HFF-Myc (cell line): ENCODE data around the gene LAPTM5.

Experiments
- DNase-seq: peaks from one replicate; pipeline ENCODE4 v3.0.0-alpha.2; 2011; ENCODE audit warnings: low read depth; ENCODE audit errors: extremely low read depth
- H3K4me3 ChIP-seq: replicated peaks from 2 replicates; pipeline ENCODE4 v1.5.1; 2011; ENCODE audit warnings: low read depth, mild to moderate bottlenecking, control low read depth, low read length
- CTCF ChIP-seq: IDR thresholded peaks from 2 replicates; pipeline ENCODE4 v1.5.1; 2012; ENCODE audit warnings: mild to moderate bottlenecking, low read depth, low read length, control low read depth; ENCODE audit errors: missing control alignments

LAPTM5 gene

GRCh38 chr1:30786264-30786991 lies 28.9 kb upstream of the LAPTM5 start:
- H3K4me3 ChIP-seq = no peak overlapping the region
- DNase-seq = no peak
- TF ChIP-seq CTCF = no peak

GRCh38 chr1:30785714-30786113 lies 28.1 kb upstream of the LAPTM5 start:
- TF ChIP-seq CTCF = no peak
- H3K4me3 ChIP-seq = no peak overlapping the region
- no peak for DNase-seq

GRCh38 chr1:30785181-30785580 lies 27.6 kb upstream of the LAPTM5 start:
- TF ChIP-seq CTCF = no peak
- H3K4me3 ChIP-seq = no peak overlapping the region
- no peak for DNase-seq

- no peak for DNase-seq
- no peak overlapping the region for H3K4me3 ChIP-seq
- TF ChIP-seq CTCF = no peak
Observed at GRCh38 chr1:30783256-30783915, 25.8 kb upstream of the LAPTM5 start.

DNA sequence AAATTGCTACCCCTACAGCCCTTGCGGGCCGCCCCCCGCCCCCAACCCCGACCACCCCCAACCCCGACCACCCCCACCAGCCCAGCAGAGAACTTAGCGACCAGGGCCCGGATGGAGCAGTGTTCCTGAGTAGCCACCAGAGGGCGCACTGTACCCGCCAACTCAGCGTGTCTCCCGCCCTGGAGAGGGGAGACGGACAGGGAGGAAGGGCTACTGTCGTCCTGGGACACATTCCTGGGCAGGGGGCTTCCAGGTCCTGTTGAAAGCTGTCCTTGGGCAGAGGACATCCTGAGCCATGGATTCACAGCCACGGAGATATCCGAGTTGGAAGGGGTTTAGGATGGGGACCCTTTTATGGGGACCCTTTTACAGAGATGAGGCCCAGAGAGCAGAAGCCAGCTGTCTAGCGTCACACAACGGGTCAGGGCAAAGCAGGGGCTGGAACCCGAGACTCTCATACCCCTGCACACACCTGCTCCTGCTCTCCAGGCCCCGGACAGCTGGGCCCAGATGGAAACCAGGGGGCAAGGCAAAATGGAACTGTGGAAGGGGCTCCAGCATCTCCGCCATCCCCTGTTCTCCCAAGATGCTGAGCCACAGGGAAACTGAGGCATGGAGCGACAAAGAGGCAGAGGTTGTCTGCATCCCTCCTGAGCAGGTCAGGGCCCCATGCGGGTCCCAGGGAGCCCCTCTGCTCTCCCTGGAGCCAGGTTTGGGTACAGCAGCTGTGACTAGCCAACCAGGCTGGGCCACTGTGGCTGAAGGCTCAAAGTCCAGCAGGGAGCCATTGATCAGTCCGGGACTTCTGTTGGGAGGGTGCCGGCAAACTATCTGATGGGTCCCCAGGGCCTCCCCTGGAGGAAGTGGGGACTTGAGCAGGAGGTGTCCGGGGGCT lies 25.0 kb upstream of the LAPTM5 start:
- DNase-seq = no peak
- H3K4me3 ChIP-seq = no peak overlapping the region
- peak; percentile 72 for TF ChIP-seq CTCF

DNA sequence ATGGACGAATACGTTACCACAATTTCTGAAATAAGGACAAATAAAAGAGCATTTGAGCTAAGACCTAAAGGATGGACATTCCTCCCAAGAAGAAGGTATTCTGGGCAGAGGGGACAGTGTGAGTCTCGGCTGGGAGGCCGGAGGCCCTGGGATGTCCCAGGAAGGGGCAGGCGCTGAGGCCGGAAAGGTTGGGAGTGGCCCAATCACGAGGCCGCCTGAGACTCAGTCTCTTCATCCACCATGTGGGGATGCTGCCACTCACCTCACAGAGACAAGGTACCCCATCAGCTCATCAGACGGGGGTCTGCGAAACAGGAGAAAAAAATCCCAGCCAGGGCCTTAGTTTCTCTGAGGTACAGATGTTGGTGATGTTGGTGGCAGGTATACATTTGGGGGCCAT lies 24.3 kb upstream of the LAPTM5 start:
- no peak overlapping the region for H3K4me3 ChIP-seq
- TF ChIP-seq CTCF = no peak
- no peak for DNase-seq
